A549 (cell line): ENCODE data around the gene CISD3.
A peak's percentile ranks its signal among the peaks of the same experiment; 100 is the strongest.

ENCODE experiments used
- CBX2 ChIP-seq: fragments of 200-600 bp; sonication (generic); IDR thresholded peaks from 2 replicates; pipeline ENCODE4 v1.6.1; 2016; ENCODE audit warnings: low read depth, mild to moderate bottlenecking, borderline replicate concordance
- CTCF ChIP-seq: fragments of >200 bp; sonication (Bioruptor Twin); formaldehyde crosslinking; IDR thresholded peaks from 3 replicates; pipeline ENCODE4 v1.5.1; 2016
- ELK1 ChIP-seq: fragments of 150-350 bp; IDR thresholded peaks from 2 replicates; pipeline ENCODE4 v1.6.1; 2014; ENCODE audit warnings: low read depth, mild to moderate bottlenecking, low read length
- EP300 ChIP-seq, 2 experiments: fragments of >200 bp; sonication (Bioruptor Twin); formaldehyde crosslinking; IDR thresholded peaks; 2 replicates in 1 of 2; 3 replicates in 1 of 2; pipeline ENCODE4 v1.6.1; 2016 to 2017
- HEYL ChIP-seq: fragments of 250-450 bp; sonication (Bioruptor Pico); IDR thresholded peaks from 2 replicates; pipeline ENCODE4 v1.8.0; 2021; ENCODE audit warnings: mild to moderate bottlenecking, moderate library complexity
- POLR2A ChIP-seq: IDR thresholded peaks from 2 replicates; pipeline ENCODE4 v1.6.1; 2012; ENCODE audit warnings: mild to moderate bottlenecking, low read length
- RNF2 ChIP-seq: fragments of 200-600 bp; sonication (generic); IDR thresholded peaks from 2 replicates; pipeline ENCODE4 v1.6.1; 2016; ENCODE audit warnings: low read depth, mild to moderate bottlenecking, antibody characterized with exemption, moderate library complexity, borderline replicate concordance

GRCh38 chr17:38729886-38730525 lies at the start of gene CISD3:
- TF ChIP-seq POLR2A (peak; percentile 59), CBX2 (no peak), CTCF (peak; percentile 98), HEYL (CRISPR knock-in tag) (no peak), EP300 (IDR thresholded peaks at IDR 0.05) (no peak), RNF2 (no peak), ELK1 (no peak)
